CD4-positive, alpha-beta T cell treated with Interleukin-4 for 1 hour (primary cell): Measurements from ENCODE around the gene TRIO.

Experiments used
- DNase-seq, 2 donors: peaks; one replicate each; pipeline ENCODE4 v3.0.0-alpha.2; 2020 to 2022

Gene TRIO

DNA sequence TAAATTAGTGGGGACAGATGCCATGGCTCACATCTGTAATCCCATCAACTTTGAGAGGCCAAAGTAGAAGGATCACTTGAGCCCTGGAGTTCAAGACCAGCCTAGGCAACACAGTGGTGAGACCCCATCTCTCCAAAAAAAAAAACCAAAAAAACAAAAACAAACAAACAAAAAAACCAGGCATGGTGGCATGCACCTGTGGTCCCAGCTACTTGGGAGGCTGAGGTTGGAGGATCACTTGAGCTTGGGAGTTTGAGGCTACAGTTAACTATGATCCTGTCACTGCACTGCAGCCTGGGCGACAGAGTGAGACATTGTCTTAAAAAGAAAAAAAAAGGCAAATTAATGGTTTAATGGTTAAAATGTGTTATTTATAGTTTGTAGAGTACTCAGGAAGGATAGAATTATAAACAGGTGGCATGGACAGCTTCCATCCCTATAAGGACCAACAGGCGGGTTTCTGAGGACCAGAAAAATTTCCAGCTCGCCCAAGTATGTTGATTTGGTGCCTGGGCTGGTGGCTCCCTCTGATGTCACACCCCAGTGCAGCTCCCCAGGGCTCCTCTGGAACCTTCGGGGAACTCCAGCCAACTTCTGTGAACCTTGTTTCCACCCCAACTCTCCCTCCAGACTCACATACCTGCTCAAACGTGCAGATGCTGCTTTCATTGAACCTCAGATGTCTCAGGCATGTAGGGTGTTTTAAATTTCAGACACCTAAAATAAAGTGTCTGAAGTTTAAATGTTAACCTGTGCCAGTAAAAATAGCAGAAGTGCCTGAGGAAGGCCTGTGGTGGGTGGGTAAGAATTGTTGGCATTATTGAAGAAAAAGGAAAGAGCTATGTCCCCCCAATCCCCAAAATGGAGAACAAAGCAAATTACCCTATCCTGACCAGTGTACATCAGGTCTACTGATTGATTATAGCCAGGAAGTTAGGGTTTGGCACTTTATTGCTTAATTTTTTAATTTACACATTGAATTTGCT is 69.0 kb downstream of the TRIO start:
- DNase-seq, result peak in 1 of 2 donors; percentile 64

DNA sequence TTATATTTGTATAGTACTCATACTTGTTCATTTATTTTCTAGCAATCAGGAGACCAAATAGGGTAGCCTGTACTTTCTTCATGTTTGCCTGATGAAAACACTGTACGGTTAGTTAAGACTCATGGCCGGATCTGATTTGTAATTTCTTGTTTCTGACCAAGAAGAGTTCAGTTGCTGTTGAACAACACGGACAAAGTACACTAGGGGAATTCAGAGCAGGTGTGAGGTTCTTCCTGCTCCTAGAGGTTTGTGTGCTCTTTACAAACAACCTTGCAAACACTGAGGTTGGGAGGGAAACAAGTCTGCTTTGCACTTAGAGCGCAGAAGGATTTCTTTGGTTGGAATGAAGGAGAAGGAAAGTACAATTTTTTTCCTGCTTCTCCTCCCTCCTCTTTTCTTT is 69.7 kb downstream of the TRIO start:
- DNase-seq, result no peak

DNA sequence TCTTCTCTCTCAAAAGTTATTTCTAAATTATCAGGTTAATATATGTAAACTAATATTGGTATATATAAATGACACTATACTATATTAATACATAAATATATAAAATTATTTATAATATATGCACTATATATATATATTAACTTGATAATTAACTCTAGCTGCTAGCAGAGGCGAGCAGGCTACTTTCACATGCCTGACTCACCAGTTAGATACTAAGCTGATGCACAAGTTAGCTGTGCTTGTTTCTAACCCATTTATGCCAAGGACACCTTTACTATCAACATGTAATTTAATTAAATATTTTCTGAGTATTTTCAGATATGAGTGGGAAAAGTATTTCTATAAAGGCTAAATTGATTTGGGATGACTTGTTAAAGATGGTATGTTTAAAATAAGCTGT is 70.1 kb downstream of the TRIO start:
- DNase-seq, result no peak

DNA sequence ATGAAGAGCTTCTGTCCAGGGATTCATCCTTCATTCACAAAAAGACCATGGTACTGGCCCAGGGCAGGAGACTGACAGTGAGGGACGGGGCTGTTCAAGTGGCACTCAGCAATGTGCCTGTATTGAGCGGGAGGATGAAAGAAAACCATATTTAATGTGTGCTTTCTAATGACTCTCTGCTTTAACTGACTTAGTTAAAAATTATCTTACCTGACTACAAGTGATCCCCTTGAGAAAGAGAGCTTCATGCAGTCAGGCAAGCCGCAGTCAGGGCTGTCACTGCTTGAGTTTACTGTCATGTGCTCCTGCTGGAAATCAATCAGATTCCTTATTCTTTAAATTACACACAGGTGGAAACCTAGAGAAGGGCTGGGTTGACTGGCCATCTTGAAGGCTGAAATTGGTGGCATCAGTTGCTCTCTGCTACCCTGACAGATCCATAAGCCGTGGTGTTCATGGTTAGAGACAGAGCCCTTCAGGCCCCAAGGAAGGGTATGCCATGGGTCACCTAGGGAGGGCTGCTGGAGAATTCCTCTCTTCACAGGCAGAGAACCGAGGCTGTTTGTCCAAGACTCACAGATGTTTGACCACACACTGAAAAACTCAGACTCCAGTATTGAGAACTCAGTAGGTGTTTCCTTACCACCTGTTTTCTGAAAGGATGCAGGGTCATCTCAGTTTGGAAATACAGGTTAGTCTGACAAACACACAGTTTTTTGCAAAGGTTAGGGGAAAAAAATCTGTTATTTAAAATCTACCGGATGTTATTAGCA is 70.9 kb downstream of the TRIO start:
- no peak for DNase-seq

DNA sequence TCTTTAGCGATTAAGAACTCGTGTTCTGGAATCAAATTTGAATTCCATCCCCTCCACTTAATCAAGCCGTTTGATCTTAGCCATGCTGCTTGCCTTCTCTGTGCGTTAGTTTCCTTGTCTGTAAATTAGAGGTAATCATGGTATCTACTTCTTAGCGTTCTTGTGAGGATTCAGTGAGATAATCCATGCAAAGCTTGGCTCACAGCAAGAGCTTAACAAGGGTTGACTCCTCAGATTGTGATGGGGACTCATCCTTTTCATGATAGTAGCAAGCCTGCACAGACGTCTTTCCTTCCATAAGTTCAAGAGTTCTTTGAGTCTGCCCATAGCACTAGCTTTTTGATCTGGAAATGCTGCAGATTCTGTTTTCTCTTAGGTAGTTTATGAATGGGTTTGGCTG is 72.8 kb downstream of the TRIO start:
- DNase-seq, result no peak

DNA sequence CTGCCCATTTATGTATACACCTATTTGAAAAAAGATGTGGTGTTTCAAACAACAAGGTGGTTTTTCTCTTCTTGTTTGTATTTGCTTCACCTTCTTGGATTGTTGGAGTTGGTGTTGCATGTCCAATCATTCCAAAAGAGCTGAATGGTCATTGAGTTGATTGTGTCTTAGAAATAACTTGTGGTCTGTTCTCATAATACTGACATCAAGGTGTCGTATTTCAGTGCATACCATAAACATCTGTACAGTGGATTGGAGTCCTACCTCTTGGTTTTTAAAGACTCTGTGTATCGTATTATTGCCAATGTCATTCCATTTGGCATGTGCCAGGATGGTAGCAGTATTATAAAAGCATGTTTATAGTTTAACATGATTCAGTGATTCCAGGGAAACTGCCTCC is 73.2 kb downstream of the TRIO start:
- DNase-seq, result no peak

DNA sequence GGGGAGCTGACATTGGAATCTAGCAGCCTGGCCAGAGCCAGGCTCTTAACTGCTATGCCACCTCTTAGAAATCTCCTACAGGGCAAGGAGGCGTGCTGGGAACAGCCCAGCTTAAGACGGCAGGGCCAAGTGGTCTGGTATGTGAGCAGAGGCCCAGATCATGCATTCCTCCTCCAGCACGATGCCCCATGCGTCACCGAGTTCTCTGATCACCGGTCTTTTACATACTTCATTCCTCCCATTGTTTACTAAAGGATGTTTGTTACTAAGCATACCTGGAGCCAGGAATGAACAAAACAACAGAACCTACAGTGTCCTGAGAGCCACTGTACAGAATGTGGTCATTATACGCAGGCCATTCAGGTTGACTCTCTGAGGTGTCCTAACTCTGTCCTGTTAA is 73.8 kb downstream of the TRIO start:
- no peak for DNase-seq

DNA sequence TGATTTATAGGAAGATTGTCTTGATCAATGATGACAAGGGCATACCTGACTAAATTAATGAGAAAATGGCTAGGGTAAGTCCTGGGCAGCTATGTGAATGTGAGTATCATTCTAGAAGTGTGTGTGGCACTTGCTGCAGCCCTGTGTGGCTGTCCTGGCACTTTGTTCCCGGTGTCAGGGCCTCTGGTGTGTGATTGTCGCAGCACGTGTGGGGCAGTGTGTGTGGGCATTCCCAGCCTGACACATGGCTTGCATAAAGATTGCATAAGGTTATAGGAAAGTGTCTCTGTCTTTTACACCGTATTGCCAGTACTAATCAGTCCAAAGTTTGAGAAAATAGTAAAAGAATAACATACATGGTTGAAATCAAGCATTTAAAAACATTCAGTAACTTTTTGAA is 74.4 kb downstream of the TRIO start:
- no peak for DNase-seq

DNA sequence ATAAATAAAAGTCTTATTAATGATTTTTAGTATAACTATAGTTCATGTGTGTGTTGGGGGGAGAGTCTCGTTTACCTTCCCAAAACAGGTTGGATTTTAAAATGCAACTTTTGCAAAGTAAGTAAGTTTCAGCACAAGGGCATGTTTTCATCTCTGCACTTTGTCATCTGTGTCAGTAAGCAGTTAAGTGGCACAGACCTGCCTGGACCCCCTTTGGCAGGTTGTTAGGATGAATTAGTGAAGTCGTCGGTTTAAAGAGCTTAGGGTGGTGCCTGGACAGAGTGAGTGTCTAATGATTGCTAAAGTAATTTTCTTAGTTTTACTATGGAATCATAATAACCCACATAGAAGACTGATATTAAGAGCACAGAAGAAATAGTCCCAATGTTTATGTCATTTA is 74.9 kb downstream of the TRIO start:
- DNase-seq, result no peak

DNA sequence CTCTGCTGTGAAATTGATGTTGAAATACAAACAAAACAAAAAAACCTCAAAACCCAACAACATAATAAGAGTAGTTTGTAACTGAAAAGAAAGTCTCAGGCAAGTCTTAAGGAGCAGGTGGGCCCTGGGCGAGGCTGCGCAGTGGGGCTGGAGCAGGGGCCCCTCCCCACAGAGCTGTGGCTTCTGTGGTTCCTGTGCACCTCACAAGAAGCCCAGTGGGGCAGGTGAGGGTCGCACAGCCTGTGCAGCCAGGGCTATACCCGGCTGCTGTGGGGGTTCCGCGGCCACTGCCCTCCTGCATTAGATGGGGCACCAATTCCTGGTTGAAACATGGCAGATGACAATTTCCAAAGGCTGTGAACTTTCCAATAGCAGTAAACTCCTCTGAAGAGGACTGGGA is 75.3 kb downstream of the TRIO start:
- no peak for DNase-seq

DNA sequence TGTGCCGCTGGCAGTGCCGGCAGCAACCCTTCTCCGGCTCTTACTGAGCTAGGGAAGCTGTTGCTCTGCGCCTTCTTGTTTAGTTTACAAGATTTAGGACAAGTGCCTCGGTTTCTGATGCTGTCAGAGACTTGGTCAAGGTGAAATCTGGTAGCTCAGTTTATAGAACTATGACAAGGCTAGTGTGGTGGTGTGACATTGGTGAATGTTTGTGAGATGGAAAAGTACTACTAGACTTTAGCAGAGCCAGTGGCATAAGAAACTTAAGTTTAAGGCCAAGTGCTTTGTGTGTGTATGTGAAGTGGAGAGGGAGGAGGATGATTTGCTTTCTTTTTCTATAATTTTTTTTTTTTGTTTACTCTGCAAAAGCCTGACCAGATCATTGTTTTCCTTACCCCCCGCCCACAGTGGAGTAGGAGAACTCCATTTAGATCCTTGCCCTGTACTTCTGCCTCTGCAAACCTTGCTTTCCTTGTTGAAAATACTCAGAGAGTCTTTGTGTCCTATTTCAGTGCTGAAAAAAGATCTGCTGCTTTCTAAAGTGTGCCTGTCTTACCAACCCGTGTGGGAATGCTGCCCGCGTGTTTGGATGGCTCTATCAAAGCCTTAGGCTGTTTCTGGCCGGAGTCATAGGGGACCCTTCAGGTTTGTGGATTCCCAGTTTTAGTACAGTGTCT is 75.9 kb downstream of the TRIO start:
- DNase-seq, result no peak

DNA sequence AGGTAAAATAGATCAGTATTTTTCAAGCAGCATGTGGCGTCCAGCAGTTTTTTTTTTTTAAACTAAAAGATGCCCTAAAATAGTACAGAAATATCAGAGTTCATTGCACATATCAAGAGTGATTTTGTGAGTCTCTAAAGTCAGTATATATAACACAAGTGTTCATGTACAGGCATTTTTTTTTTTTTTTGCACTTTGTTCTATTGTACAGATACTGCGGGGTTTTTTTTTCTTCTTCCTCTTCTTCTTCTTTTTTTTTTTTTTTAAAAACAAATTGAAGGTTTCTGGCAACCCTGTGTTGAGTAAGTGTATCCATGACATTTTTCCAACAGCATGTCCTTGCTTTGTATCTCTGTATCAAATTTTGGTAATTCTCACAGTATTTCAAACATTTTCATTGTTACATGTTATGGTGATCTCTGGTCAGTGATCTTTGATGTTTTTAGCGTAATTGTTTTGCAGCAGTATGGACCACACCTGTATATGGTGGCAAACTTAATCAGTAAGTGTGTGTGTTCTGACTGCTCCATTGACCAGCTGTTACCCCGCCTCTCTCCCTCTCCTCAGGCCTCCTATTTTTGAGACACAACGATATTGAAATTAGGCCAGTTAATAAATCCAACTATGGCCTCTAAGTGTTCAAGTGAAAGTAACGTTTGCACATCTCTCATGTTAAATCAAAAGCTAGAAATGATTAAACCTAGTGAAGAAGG is 76.8 kb downstream of the TRIO start:
- DNase-seq, result no peak

DNA sequence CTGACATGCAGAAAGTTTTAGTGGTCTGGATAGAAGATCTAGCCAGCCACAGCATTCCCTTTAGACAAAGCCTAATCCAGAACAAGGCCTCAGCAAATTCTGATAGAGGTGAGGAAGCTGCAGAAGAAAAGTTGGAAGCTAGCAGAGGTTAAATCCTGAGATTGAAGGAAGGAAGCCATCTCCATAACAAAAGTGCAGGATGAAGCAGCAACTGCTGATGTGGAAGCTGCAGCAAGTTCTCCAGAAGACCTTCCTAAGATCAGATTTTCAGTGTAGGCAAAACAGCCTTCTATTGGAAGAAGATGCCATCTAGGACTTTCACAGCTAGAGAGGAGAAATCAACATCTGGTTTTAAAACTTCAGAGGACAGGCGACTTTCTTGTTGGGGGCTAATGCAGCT is 77.5 kb downstream of the TRIO start:
- no peak for DNase-seq

DNA sequence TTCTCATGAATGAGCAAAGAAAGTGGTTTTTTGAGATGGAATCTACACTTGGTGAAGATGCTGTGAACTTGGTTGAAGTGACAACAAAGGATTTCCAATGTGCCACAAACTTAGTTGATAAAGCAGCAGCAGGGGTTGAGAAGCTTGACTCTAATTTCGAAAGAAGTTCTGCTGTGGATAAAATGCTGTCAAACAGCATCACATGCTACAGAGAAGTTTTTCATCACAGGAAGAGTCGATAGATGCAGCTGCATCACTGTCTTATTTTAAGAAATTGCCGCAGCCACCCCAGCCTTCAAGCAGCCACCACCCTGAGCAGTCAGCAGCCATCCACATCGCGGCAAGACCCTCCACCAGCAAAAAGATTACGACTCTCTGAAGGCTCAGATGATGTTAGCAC is 78.6 kb downstream of the TRIO start:
- DNase-seq, result no peak

DNA sequence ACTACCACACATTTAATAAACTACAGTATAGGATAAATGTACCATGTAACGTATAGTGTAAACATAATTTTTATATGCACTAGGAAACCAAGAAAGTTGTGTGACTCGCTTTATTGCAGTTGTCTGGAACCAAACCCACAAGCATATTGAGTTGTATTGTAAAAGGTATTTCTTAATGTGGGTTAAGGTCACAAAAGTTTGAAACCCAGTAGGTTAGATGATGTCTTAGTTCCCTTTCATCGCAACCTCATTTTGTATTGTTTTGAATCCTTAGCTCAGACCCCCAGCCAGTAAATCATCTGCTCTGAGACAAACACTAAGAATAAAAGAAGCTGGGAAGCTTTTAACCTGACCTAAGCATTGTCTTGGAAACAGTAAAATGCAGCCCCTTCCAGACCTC is 79.1 kb downstream of the TRIO start:
- DNase-seq, result no peak

DNA sequence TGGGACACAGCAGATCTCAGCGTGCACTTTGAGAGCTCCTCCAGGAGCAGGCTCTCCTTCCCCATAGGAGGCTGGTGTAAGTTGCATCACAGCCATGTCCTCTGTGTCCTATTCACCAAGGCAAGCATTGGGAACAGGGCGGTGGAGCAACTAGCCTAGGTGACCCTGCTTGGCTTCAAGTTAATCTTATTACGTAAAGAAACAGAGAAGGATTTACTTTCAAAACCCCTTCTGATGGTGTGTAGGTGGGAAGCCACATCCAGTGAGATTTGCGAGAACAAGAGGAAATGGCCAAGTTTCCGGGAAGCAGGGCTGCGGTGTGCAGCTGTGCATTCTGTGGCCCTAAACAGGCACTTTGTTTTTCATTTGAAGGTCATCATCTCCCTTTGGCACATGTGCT is 80.2 kb downstream of the TRIO start:
- no peak for DNase-seq

DNA sequence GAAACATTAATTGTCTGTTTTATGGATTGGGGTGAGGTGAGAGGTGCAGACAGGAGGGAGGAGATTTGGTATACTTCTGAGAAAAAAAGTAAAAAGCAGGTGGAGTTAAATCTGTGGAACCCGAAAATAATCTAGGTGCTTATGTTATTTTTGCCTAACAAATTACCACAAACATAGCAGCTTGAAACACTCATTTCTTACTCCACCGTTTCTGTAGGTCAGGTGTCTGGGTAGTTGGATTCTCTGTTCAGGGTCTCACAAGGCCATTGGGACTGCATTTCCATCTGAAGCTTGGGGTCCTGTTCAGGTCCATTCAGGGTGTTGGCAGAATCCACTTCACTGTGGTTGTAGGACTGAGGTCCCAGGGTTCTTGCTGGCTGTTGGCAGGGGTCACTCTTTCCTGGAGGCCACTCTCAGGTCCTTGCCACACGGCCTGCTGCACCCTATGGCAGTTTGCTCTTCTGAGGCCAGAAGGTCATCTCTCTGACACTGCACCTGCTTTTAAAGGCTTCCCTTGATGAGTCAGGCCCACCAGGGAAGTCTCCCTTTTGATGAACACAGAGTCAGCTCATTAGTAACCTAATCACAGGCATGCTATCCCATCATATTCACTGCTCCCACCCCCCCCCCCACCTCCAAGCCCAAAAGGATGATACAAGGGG is 82.2 kb downstream of the TRIO start:
- no peak for DNase-seq

DNA sequence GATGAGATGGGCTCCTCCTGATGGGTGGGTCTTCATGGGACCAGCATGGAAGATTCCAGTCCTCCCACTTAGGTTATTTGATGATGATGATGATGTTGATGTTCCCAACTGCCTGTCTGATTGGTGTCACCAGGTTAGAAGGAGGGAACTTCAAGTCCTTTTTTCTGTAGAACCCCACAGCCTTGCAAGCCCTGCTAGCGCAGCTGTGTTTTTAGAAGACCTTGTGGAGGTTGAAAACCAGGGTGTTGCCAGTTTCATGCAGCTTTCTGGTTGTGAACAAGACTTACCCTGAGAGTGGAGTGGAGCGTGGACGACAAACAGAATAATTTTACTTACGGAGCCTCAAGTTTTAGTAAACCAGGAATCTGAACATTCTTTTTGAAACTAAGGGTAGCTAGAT is 83.0 kb downstream of the TRIO start:
- no peak for DNase-seq

DNA sequence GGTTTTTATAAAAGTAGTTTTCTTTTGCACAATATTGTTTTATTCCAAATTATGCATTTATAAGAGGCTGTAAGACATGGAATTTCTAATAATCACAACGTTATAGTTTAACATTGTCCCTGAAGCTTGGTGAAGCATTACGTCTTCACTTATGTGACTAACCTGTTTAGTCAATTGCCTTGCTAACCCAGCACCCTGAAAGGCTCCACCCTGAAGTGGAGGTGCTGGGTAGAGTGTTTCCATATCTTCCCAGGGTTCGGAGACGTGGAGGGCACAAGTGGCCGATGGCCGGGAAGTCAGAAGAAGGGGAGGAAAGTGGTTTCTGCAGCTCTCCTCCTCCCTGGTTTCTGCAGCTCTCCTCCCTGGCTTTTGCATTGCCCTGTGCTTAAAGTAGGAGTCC is 83.4 kb downstream of the TRIO start:
- no peak for DNase-seq

DNA sequence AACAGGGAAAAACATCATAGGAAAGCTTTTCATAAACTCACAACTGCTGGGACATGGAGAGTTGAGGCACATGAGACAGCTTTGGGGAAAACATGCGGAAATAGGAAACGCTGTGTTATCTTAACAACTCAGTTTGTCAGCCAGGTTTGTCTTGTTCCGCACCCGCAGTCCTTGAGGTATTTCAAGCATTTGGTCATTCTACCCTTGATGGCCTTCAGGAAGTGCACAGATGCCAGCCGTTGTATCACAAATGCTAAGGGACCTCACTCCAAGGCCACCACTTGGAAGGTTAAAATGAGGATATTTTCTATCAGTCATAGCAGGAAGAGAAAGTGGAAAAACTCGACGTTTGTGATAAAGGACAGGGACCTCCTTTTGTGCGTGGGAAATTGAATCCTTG is 83.8 kb downstream of the TRIO start:
- no peak for DNase-seq

DNA sequence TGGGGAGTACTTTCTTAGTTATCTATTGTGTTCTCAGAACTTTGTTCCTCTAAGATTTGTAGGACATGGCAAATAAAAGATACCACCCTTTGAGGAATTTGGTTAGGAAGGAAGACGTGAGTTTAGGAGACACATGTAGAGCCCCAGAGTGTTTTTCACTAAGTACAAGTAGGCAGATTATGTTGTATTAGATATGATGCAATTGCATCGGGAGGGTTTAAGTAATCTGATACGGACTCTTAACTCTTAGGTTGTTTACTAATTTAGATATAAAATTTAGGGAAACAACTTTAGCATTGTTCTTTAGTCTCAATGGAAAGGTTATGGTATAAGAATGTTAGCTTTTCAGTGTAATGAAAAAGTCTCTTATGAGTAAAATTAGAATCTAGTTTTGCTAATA is 84.4 kb downstream of the TRIO start:
- no peak for DNase-seq

DNA sequence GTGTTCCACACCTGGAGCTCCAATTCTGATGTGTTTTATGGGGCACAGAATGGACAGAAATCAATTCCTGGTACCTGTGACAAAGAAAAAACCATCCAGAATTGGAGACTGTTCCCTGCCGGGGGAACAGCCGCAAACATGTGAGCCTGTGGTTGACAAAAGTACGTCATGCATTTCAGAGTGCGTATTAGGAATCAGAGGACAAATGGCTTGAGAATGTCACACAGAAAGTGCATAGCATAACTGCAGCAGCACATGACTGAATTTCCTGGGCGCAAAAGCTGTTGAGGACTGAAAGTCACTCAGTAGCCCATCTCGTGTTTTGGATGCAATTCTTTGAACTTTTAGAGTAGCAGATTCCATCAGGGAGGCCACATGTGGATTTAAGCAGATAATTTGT is 85.1 kb downstream of the TRIO start:
- no peak for DNase-seq
